22Rv1 (cell line): Measurements from ENCODE around the gene CCDC122.

ENCODE experiments used
- H3K27ac ChIP-seq: fragments of 450-650 bp; 2 replicates; pipeline ENCODE4 v1.5.1; 2017
- CTCF ChIP-seq: fragments of 450-650 bp; IDR thresholded peaks from 2 replicates; pipeline ENCODE4 v1.5.1; 2017; ENCODE audit warnings: mild to moderate bottlenecking
- ZFX ChIP-seq: fragments of 450-650 bp; IDR thresholded peaks from 2 replicates; pipeline ENCODE4 v1.6.1; 2017; ENCODE audit warnings: antibody characterized with exemption, borderline replicate concordance

Gene CCDC122

DNA sequence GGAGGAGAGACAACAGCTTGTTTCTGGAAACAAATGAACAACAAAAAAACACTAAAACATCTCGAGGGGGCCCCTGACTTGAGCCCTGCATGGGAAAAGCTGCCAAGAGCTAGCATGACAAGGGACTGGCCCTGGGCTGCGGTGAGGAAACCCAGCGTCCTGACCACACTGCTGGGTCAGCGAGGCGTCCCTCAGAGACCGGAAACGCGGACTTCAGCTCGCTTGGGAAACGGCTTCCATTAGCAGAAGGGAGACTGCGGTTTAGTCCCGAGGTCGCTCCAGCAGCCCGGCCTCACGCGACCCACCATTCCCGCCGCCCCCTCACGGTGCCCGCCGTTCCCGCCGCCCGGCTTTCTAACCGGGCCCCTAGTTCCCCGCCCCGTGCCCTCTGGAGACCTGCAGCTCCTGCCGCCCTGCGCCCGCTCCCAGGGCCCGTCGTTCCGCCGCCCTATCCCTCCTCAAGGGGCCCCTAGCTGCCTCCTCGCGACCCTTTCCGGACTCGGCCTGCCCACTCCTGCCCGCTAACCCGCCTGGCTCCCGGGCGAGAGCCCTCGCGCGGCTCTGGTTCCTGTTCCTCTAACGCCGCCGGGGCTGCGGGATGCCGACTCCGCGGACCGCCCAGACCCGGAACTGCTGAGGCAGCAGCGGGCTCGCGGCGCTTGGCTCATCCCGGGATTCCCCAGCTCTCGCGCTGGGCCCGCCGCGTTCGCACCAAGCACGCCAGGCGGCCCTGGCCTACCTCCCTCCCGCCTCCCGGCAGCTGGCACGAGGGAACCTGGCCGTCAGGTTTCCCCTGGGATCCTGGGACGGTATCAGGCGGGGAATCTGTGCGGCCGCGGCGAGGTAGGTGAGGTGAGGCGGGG lies at the start of gene CCDC122:
CCDC122 (minus strand) TSS at position 849 of the 863 bp plus-strand sequence. CDS start 10,364 bp downstream, outside the sequence.
- peak within 1 kb of the TSS; percentile 83 for H3K27ac ChIP-seq
- TF ChIP-seq ZFX, result no peak
- no peak for TF ChIP-seq CTCF

DNA sequence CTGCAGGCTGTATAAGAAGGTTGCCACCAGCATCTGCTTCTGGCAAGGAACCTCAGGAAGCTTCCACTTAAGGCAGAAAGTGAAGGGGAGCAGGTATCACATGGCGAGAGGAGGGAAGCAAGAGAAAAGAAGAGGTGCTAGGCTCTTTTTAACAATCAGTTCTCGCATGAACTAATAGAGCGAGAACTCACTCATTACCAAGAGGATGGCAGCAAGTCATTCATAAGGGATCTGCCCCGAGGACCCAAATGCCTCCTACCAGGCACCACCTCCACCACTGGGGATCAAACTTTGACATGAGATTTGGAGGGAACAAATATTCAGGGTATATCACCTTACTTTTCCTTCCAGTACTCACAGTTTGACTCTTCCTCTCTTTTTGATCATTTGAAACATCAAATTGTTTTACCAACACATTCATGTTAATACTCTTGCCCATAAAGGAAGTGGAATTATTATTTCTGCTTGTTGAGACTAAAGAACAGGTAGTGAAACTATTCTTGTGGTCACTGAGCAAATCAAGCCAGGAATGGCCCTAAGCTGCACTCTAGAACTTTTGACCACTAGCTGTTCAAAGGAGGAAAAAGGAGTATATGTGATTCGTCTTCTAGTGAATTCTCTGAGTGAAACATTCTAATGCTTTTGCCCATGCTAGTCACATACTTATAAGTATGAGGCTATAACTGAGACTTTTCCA lies 45.2 kb upstream of the CCDC122 start:
- no peak overlapping the region for H3K27ac ChIP-seq
- TF ChIP-seq CTCF, result no peak
- no peak for TF ChIP-seq ZFX

DNA sequence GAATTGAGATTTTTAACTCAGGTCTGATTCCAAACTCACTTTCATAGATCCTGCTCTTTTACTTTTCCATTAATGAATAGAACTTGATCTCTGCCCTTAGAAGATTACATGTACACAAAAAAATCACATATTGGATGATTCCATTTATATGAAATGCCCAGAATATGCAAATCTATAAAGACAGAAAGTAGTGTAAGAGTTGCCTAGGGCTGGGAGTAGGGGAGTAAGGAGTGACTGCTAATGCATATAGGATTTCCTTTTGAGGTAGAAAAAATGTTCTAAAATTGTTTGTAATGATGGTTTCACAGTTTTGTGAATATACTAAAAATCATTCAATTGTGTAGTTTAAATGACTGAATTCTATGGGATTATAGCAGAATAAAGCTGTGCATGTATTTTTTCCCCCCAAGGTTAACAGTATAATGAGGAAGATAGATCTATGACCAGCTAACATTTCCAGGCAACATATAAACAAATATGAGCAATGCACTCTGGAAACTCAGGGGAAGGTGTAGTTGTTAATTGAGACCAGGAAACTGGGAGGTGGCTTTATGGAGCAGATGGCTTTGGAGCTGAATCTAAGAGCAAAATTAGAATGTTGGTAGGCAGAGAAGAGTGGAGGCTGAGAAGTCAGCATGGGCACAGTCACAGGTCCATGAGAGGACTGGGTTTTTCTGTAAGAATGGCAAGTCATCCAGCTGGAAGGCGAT lies 41.6 kb upstream of the CCDC122 start:
- no peak overlapping the region for H3K27ac ChIP-seq
- no peak for TF ChIP-seq ZFX
- no peak for TF ChIP-seq CTCF

GRCh38 chr13:43918636-43919035 lies 39.1 kb upstream of the CCDC122 start:
- no peak overlapping the region for H3K27ac ChIP-seq
- TF ChIP-seq ZFX, result no peak
- no peak for TF ChIP-seq CTCF

GRCh38 chr13:43916828-43917227 lies 37.3 kb upstream of the CCDC122 start:
- no peak overlapping the region for H3K27ac ChIP-seq

GRCh38 chr13:43915451-43915850 lies 35.9 kb upstream of the CCDC122 start:
- TF ChIP-seq ZFX (no peak), CTCF (no peak)

More at GRCh38 chr13:43916828-43917227, 37.3 kb upstream of the CCDC122 start:
- TF ChIP-seq ZFX (no peak), CTCF (no peak)

More at GRCh38 chr13:43915451-43915850, 35.9 kb upstream of the CCDC122 start:
- no peak overlapping the region for H3K27ac ChIP-seq
